GM18867 (cell line): ENCODE measurements around the gene CREM.

Experiments
- ATAC-seq: cut with Tn5 transposase; IDR thresholded peaks from one replicate; pipeline ENCODE4 v1.9.1; 2021; ENCODE audit warnings: mild to moderate bottlenecking, moderate library complexity; ENCODE audit not compliant: unreplicated experiment

CREM gene

DNA sequence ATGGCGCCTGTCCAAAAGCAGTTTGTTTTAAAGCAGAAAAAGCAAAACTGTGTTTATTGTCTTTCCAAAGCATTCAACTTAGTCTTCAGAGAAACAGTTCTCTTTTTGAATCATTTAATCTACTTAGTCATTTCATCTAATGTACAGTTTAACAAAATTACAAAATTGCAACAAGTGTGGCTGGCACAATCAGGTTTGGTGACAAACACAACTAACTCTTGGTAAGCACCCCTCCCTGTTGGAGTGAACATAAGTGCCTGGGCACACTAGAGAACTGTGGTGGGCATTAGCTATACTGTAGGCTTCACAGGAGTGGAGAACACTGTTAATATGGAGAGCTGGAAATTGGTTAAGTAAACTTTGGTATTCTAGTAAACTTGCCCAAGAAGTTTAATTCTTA is 6.9 kb downstream of the CREM start:
- ATAC-seq = no peak

GRCh38 chr10:35135861-35136260 is 9.2 kb downstream of the CREM start:
- no peak for ATAC-seq

GRCh38 chr10:35136263-35136815 is 9.7 kb downstream of the CREM start:
- peak; percentile 67 for ATAC-seq

DNA sequence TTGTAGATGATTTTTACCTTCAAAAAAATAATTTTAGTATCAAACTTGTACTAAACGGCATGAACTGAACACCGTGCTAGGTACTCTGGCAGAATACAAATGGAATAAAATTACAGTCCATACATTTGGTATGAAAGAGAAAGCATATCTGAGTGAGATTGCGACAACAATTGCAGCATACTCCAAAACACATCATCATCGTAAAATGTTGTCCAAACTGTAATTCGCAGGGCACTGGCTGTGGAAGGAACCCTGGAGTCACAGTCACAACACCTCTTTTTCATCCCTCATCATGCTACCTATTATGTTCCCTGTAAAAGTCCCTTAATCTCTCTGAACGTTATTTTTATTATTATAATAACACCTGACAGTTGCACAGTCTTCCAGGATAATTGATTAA is 13.5 kb downstream of the CREM start:
- ATAC-seq = no peak

- ATAC-seq = no peak
Observed at GRCh38 chr10:35140727-35141126, 14.1 kb downstream of the CREM start.

DNA sequence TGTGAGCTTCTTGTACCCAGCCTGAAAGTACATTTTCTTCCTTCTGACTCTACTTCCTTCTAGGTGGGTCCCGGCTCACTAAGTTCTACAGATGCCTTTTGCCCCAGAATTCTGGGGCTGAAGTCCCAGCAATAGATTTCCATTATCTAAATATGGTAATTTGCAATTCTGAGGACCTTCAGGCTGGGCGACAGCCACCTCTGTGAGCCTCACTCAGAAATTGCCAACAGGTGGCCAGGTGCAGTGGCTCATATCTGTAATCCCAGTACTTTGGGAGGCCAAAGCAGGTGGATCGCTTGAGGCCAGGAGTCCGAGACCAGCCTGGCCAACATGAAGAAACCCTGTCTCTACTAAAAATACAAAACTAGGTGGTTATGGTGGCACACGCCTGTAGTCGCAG is 23.7 kb downstream of the CREM start:
- ATAC-seq = no peak

DNA sequence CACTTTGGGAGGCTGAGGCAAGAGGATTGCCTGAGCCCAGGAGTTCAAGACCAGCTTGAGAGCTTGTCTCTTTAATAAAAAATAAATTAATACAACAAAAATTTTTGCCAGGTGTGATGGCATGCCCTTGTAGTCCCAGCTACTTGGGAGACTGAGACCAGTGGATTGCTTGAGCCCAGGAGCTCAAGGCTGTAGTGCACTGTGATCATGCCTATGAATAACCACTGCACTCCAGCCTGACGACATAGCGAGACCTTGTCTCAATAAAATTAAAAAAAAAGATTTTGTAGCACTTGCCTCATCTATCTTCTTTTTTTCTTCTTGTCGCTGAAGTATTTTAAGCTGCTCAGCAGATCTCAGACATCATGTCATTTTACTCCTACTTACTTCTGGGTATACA is 26.3 kb downstream of the CREM start:
- no peak for ATAC-seq

DNA sequence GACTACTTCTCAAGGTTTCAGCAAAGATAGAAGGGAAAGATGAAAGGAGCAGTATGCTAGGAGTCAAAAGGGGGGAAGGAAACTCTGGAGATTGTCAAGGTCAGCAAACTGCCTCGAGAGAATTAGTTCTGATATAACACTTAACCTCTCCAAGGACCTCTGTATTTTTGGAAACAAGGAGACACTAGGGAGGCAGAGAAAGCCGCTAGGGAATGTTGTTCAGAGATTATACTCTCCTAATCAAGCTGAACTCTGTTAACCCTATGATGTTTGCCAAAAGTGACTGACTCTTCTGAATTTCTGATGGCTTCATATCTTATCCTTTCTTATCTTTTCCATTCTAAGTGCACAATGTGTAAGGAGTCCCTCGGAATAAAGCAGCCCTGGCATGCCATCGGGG is 27.1 kb downstream of the CREM start:
- ATAC-seq = no peak

DNA sequence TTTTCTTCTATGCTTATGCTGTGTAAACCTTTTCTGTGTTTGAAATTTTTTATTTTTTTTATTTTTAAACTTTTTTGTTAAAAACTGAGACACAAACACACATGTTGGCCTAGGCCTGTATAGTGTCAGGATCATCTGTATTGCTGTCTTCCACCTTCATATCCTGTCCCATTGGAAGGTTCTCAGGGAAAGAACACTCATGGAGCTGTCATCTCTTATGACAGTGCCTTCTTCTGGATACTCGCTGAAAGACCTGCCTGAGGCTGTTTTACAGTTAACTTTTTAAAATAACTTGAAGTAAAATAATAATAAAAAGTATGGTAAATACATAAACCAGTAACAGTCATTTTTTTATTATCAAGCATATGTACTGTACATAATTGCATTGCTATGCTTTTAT is 34.1 kb downstream of the CREM start:
- no peak for ATAC-seq

GRCh38 chr10:35161906-35162305 is 35.3 kb downstream of the CREM start:
- no peak for ATAC-seq

DNA sequence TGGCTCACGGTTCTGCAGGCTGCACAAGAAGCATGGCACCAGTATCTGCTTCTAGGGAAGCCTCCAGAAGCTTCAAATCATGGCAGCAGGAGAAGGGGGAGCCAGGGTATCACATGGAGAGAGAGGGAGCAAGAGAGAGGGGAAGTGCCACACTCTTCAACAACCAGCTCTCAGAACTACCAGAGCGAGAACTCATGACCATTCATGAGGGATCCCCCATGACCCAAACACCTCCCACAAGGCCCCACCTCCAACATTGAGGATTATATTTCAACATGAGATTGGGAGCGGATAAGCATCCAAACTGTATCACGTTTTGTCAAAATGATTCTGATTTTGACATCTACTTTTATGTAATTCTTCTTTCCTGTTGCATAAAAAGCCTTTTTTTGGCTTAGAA is 38.5 kb downstream of the CREM start:
- no peak for ATAC-seq

- ATAC-seq = no peak
Observed at GRCh38 chr10:35165811-35166210, 39.2 kb downstream of the CREM start.

- ATAC-seq = no peak
Observed at GRCh38 chr10:35166607-35167006, 40.0 kb downstream of the CREM start.

GRCh38 chr10:35167342-35167741 is 40.7 kb downstream of the CREM start:
- ATAC-seq = no peak

DNA sequence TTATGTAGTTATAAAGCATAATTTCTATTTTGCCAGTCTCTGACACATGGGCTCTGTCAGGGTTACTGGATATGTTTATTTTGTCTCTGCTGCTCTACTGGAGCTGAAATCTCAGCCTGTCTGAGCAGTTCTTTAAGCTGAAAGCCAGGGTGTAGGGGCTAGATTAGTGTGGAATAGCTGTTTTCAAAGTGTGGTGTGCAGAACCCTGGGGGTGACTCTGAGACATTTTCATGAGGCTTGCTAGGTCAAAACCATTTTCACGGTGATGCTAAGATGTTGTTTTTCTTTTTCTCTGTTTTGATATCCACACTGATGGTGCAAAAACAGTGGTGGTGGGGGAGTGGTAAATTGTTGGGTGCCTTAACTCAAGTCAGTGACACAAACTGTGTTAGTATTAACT is 45.5 kb downstream of the CREM start:
- no peak for ATAC-seq

GRCh38 chr10:35172574-35172973 is 45.9 kb downstream of the CREM start:
- ATAC-seq = no peak

DNA sequence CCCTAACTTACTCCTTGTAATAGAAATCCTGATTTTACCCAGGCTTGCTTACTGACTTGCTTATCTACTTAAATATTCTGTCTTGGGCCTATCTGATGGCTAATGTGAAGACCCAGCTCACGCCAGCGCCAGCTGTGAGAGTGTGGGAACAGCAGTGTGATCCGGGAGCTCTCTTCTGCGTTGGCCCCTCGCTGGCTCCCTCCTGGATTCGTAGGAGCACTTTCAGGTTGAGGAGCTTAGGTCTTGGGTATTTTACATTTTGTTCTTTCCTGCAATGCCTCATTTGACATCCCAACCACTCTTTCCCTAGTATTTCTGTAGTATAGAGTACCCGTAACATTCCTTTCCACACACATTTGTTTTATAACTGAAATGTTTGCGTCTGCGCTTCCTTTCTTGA is 51.7 kb downstream of the CREM start:
- ATAC-seq = no peak

- no peak for ATAC-seq
Observed at GRCh38 chr10:35182631-35183510, 56.2 kb downstream of the CREM start.

- ATAC-seq = peak; percentile 63
Observed at GRCh38 chr10:35184527-35185171, 58.0 kb downstream of the CREM start.

DNA sequence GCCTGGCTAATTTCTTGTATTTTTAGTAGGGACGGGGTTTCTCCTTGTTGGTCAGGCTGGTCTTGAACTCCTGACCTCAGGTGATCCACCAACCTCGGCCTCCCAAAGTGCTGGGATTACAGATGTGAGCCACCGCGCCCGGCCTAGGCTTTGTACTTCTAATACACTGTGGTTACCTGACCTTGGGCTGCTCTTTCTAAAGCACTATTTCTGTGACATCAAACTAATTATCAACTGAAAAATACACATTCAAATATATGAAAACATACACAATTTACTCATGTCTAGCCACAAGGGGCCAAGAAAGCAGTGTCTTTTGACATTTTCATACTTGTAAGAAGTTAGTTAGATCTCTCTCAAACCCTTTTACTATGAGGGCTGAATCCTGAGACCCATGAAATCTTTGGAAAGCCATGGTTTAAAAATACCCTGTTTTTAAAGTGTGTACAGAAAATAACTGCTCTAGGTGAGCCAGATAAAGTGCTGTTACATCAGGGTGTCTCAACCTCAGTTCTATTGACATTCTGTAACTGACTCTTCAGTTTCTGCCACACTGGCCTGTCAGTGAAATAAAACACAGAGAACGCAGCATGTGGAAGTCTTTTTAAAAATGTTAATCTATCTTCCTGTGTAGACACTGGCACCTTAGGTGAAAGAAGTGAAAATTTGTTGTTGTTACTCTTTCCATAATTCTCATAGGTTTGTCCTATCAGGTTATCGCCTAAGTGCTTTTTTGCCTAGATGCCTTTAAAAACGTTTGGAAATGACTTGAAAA is 58.8 kb downstream of the CREM start:
- peak; percentile 54 for ATAC-seq

- no peak for ATAC-seq
Observed at GRCh38 chr10:35188954-35189353, 62.3 kb downstream of the CREM start.
